ENCODE results near the gene SMPD3. TPM values are rescaled to one million over a fixed set of nuclear protein-coding genes. Genes with fewer than 3 reads are reported as not detected.

Gene SMPD3
- total and polyA plus RNA-seq, 10 donors = 0.66 to 6.5 (median 1.9) TPM

DNA sequence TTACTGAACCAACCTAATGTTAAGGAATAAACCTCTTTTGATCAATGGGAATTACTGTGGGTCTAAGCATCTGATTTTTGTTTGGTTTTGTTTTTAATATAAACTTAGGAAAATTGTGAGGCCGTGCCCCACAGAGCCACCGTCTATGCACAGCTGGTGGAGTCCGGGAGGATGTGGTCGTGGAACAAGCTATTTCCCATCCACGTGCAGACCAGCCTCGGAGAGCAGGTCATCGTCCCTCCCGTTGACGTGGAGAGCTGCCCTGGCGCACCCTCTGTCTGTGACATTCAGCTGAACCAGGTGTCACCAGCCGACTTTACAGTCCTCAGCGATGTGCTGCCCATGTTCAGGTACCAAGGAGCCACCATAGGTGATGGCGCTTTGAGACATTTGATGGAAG, 109.1 kb downstream of the SMPD3 start:
- no peaks in the 10 kb centered on the region for H3K9me3 ChIP-seq
- peaks cover 0 to 5% (median 0%) of the 10 kb centered on the region in 6 donors for H3K4me1 ChIP-seq
- TF ChIP-seq CTCF (IDR thresholded peaks at IDR 0.05 in 8 of 11, conservative IDR thresholded peaks at IDR 0.05 in 3 of 11) (no peak), POLR2AphosphoS5 (IDR thresholded peaks at IDR 0.05) (no peak), POLR2A (IDR thresholded peaks at IDR 0.05) (no peak)
- no peak overlapping the region for H3K27ac ChIP-seq
- 87 to 97% (median 91%) methylated on average over 13 of the region's 13 CpGs for WGBS, 5 donors
- intact Hi-C loops (cut with DNase I; ENCODE audit: low total_unique reads) = no loop called here
- no peak overlapping the region for H3K4me3 ChIP-seq
- peaks cover 0 to 97% (median 66%) of the 10 kb centered on the region in 6 donors for H3K36me3 ChIP-seq
- DNase-seq = peak; percentile 32
- H3K27me3 ChIP-seq (replicated peaks in 1 of 7) = no peaks in the 10 kb centered on the region

DNA sequence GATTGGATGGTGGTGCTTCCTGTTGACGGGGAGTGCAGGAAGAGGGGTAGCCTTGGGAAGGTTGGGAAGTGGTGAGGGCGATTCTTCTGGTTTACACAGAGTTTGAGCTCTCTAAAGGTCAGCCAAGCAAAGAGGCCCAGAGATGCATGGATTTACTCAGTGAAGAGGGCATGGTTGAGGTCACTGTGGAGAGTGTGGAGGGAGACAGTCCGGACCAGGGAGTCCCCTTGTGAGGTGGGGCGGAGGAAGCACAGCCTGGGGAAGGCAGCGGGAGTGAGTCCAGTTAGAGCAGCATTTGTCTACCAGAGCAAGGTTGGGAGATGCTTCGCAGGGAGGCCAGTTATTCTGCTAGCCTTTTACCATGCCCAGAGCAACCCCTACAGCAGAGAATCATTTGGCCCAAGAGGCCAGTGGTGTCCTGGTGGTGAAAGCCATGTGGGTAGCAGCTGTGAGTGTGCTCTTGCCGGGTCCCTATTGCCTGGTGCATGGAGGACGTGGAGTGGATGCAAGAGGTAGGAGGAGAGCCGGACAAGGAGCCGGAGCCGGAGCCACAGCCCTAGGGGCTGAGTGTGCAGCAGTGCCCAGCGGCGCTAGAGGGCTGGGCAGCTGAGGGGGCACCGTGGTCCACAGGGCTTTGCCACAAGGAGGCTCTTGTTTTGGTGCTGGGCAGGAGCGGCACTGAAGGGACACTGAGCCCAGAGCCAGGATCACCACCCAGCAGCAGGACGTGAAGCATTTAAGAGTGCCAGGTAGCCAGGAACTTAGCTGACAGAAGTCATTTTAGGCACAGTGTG, 109.8 kb downstream of the SMPD3 start:
- H3K27me3 ChIP-seq (replicated peaks in 1 of 7) = no peaks in the 10 kb centered on the region
- no peak overlapping the region for H3K4me3 ChIP-seq
- no peak overlapping the region for H3K27ac ChIP-seq
- peak; percentile 50 for DNase-seq
- intact Hi-C loops (cut with DNase I; ENCODE audit: low total_unique reads) = no loop called here
- peak in 1 of 3 donors; percentile 8 for TF ChIP-seq POLR2AphosphoS5 (IDR thresholded peaks at IDR 0.05)
- TF ChIP-seq POLR2A (IDR thresholded peaks at IDR 0.05) = no peak
- TF ChIP-seq CTCF (IDR thresholded peaks at IDR 0.05 in 8 of 11, conservative IDR thresholded peaks at IDR 0.05 in 3 of 11) = no peak
- H3K4me1 ChIP-seq = peaks cover 0 to 9% (median under 1%) of the 10 kb centered on the region in 6 donors
- no peaks in the 10 kb centered on the region for H3K9me3 ChIP-seq
- 92 to 95% (median 93%) methylated on average over 15 to 16 of the region's 16 CpGs for WGBS, 5 donors
- H3K36me3 ChIP-seq = peaks cover 0 to 95% (median 61%) of the 10 kb centered on the region in 6 donors

- Histone ChIP-seq H3K27me3 (replicated peaks in 1 of 7) (no peaks in the 10 kb centered on the region), H3K27ac (no peak overlapping the region), H3K36me3 (peaks cover 0 to 74% (median 31%) of the 10 kb centered on the region in 6 donors), H3K4me1 (peaks cover 9 to 37% (median 20%) of the 10 kb centered on the region in 6 donors), H3K4me3 (no peak overlapping the region), H3K9me3 (no peaks in the 10 kb centered on the region)
- intact Hi-C loops (cut with DNase I; ENCODE audit: low total_unique reads) = no loop called here
- WGBS, 5 donors = 86 to 99% (median 96%) methylated on average over 5 of the region's 5 CpGs
- no peak for DNase-seq
- TF ChIP-seq POLR2AphosphoS5 (IDR thresholded peaks at IDR 0.05) (no peak), POLR2A (IDR thresholded peaks at IDR 0.05) (no peak), CTCF (IDR thresholded peaks at IDR 0.05 in 8 of 11, conservative IDR thresholded peaks at IDR 0.05 in 3 of 11) (no peak)
Measured at GRCh38 chr16:68335175-68335574, 113.1 kb downstream of the SMPD3 start.

DNA sequence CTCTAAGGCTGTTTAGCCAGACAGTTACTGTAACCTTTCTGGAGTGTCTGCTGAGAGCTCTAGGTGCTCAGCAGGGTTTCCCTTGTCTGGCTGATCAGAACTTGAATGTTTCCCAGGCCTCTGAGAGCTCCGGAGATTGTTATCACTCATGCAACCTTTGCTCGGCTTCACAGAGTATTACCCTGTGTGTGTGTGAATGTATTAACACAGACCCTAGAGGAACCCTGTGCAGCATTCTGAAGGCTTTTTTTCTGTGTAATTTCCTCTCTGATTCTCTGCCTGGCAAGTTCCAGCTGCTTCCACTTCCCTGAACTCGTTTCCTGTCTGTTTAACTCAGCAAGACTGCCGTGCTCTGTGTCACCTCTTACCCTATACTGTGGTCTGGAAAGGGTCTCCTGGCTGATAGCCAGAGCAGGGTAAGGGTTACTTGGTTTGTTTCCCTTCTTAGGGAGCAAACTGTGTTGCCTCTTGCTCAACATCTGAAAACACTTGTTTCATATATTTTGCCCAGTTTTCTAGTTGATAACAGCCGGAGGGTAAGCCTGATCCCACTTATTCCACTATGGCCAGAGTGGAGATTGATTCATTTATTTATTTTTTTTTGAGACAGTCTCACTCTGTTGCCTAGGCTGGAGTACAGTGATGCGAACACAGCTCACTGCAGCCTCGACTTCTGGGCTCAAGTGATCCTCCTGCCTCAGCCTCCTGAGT, 115.7 kb downstream of the SMPD3 start:
- no peak overlapping the region for H3K4me3 ChIP-seq
- peaks cover 9 to 46% (median 23%) of the 10 kb centered on the region in 6 donors for H3K4me1 ChIP-seq
- intact Hi-C loops (cut with DNase I; ENCODE audit: low total_unique reads) = no loop called here
- H3K27me3 ChIP-seq (replicated peaks in 1 of 7) = no peaks in the 10 kb centered on the region
- TF ChIP-seq CTCF (IDR thresholded peaks at IDR 0.05 in 8 of 11, conservative IDR thresholded peaks at IDR 0.05 in 3 of 11) (no peak), POLR2AphosphoS5 (IDR thresholded peaks at IDR 0.05) (peak in 1 of 3 donors; percentile 67), POLR2A (IDR thresholded peaks at IDR 0.05) (no peak)
- no peaks in the 10 kb centered on the region for H3K9me3 ChIP-seq
- peak overlapping the region; percentile 49 to 81 (median 73) for H3K27ac ChIP-seq
- no peak for DNase-seq
- peaks cover 0 to 60% (median 6%) of the 10 kb centered on the region in 6 donors for H3K36me3 ChIP-seq
- WGBS, 5 donors = 24 to 31% (median 27%) methylated on average over 7 of the region's 7 CpGs

Measured in spleen (tissue), 11 donors.